ENCODE measurements around the gene AFTPH. TPM values are rescaled to one million over a fixed set of nuclear protein-coding genes. Genes with fewer than 3 reads are reported as not detected.

Gene AFTPH
- total RNA-seq, 2 experiments from 2014 or later: 30.6 to 31.1 TPM

DNA sequence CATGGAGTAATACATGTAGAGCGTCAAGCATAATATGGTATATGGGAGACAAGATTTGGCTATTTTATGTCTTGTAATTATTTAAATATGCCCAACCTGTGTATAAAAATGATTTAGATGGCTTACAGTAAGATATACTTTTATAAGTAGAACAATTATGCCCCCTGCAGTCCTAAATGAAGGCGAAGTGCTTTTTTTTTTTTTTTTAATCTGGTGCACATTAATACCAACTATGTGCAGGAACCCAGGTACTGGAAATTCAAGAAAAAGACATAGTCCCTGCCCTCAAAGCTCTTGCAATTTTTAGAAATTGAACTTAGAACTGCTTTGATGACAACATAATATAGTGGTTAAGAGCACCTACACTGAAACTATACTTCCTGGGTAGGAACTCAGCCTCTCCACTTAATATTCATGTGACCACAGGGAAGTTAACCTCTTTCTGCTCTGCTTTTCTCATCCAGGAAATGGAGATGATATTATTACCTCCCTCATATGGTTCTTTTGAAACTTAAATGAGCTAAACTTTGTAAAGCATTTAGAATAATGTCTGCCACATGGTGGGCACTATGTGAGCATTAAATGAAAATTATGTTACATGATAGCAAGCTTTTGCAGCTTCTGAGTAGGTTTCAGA lies 38.1 kb downstream of the AFTPH start:
- POLR2A ChIA-PET: interaction anchor here (0.6 kb wide), 1 partner anchor 301 kb away, joined by 3 read pairs; no protein-coding TSS in a partner anchor
- no peaks in the 10 kb centered on the region for H3K27me3 Mint-ChIP-seq
- CTCF ChIA-PET: interaction anchor here (0.8 to 7.2 kb wide), 15 partner anchors 9 to 234 kb away, joined by 3 to 108 read pairs (median 4); partner anchors contain the start of gene AFTPH
- ATAC-seq: peak; percentile 66
- DNase-seq: no peak
- peak overlapping the region; percentile 30 for H3K27ac Mint-ChIP-seq
- H3K4me3 Mint-ChIP-seq: no peak overlapping the region
- H3K4me1 Mint-ChIP-seq (ENCODE audit: low read depth): peaks cover 41% of the 10 kb centered on the region
- intact Hi-C loops (cut with micrococcal nuclease): loop anchor here (2.0 to 10.0 kb wide), 2 partner anchors 39 to 227 kb away; no protein-coding TSS in a partner anchor
- no peaks in the 10 kb centered on the region for H3K9me3 Mint-ChIP-seq
- no peaks in the 10 kb centered on the region for H3K36me3 Mint-ChIP-seq (ENCODE audit: low read depth)
- peak; percentile 70 for TF ChIP-seq CTCF (IDR thresholded peaks at IDR 0.05)

GRCh38 chr2:64563436-64563938 lies 39.4 kb downstream of the AFTPH start:
- Mint-ChIP-seq H3K27ac (no peak overlapping the region), H3K4me3 (no peak overlapping the region), H3K9me3 (no peaks in the 10 kb centered on the region), H3K4me1 (ENCODE audit: low read depth) (peaks cover 41% of the 10 kb centered on the region), H3K27me3 (no peaks in the 10 kb centered on the region), H3K36me3 (ENCODE audit: low read depth) (no peaks in the 10 kb centered on the region)
- ChIA-PET CTCF (interaction anchor here (1.5 to 7.2 kb wide), 3 partner anchors 9 to 42 kb away, joined by 4 to 108 read pairs (median 10); partner anchors contain the start of gene AFTPH), POLR2A (no interaction called here)
- intact Hi-C loops (cut with micrococcal nuclease): loop anchor here (2.0 to 10.0 kb wide), 2 partner anchors 41 to 229 kb away; no protein-coding TSS in a partner anchor
- DNase-seq: no peak
- TF ChIP-seq CTCF (IDR thresholded peaks at IDR 0.05): no peak
- ATAC-seq: no peak

GRCh38 chr2:64565949-64566710 lies 42.0 kb downstream of the AFTPH start:
- ChIA-PET POLR2A (no interaction called here), CTCF (interaction anchor here (1.4 kb wide), 1 partner anchor 21 kb away, joined by 3 read pairs; no protein-coding TSS in a partner anchor)
- H3K4me3 Mint-ChIP-seq: no peak overlapping the region
- peaks cover 5% of the 10 kb centered on the region for H3K36me3 Mint-ChIP-seq (ENCODE audit: low read depth)
- H3K27ac Mint-ChIP-seq: peak overlapping the region; percentile 33
- no peak for TF ChIP-seq CTCF (IDR thresholded peaks at IDR 0.05)
- H3K4me1 Mint-ChIP-seq (ENCODE audit: low read depth): peaks cover 32% of the 10 kb centered on the region
- ATAC-seq (no peak), DNase-seq (no peak)
- intact Hi-C loops (cut with micrococcal nuclease): loop anchor here (10.0 kb wide), 1 partner anchor 231 kb away; no protein-coding TSS in a partner anchor
- no peaks in the 10 kb centered on the region for H3K9me3 Mint-ChIP-seq
- no peaks in the 10 kb centered on the region for H3K27me3 Mint-ChIP-seq

- intact Hi-C loops (cut with micrococcal nuclease): loop anchor here (10.0 kb wide), 1 partner anchor 233 kb away; no protein-coding TSS in a partner anchor
- no peak overlapping the region for H3K27ac Mint-ChIP-seq
- no peak overlapping the region for H3K4me3 Mint-ChIP-seq
- peaks cover 12% of the 10 kb centered on the region for H3K36me3 Mint-ChIP-seq (ENCODE audit: low read depth)
- no peaks in the 10 kb centered on the region for H3K9me3 Mint-ChIP-seq
- no peak for ATAC-seq
- no peak for DNase-seq
- no peak for TF ChIP-seq CTCF (IDR thresholded peaks at IDR 0.05)
- H3K27me3 Mint-ChIP-seq: no peaks in the 10 kb centered on the region
- POLR2A ChIA-PET: no interaction called here
- H3K4me1 Mint-ChIP-seq (ENCODE audit: low read depth): peaks cover 22% of the 10 kb centered on the region
- CTCF ChIA-PET: interaction anchor here (0.8 to 2.4 kb wide), 8 partner anchors 14 to 306 kb away, joined by 3 to 9 read pairs (median 4); no protein-coding TSS in a partner anchor
Measured at GRCh38 chr2:64567473-64567872, 43.3 kb downstream of the AFTPH start.

All from activated CD8-positive, alpha-beta T cell treated with anti-CD3 and anti-CD28 coated beads for 36 hours (primary cell).